SK-N-SH (cell line): ENCODE results near the gene BMAL1. TPM values are rescaled to one million over a fixed set of nuclear protein-coding genes. Genes with fewer than 3 reads are reported as not detected.

Source experiments
- CTCF ChIA-PET: fragments of 300-600, 350-600 bp; formaldehyde crosslinking; extraction: SDS; loops from one replicate; lab custom pipeline; 2021; lab: Yijun Ruan, JAX
- POLR2A ChIA-PET: fragments of 350-600 bp; sonication (Branson Sonifier 250); formaldehyde crosslinking; extraction: SDS; loops from one replicate; lab custom pipeline; 2020; ENCODE audit warnings: antibody characterized with exemption, inconsistent platforms; lab: Yijun Ruan, JAX
- DNase-seq: peaks from one replicate; pipeline ENCODE4 v3.0.0; 2012
- H2AFZ ChIP-seq: fragments of 200-600 bp; sonication (generic); 2 replicates; pipeline ENCODE4 v1.8.1; 2016; ENCODE audit warnings: antibody characterized with exemption, mild to moderate bottlenecking, low read depth
- H3F3A ChIP-seq: fragments of 200-600 bp; sonication (generic); replicated peaks from 2 replicates; pipeline ENCODE3; 2016; ENCODE audit warnings: antibody characterized with exemption, mild to moderate bottlenecking; ENCODE audit not compliant: insufficient read depth
- H3K27ac ChIP-seq, 2 experiments: fragments of 200-500 bp in 1 of 2; fragments of 200-600 bp in 1 of 2; sonication (Bioruptor generic) in 1 of 2; sonication (generic), shearing (Covaris generic) in 1 of 2; 2 replicates each; pipeline versions ENCODE4 v1.5.1 to v1.6.1; 2014 to 2016; ENCODE audit warnings: low read depth in 2 of 2, inconsistent platforms in 1 of 2, low read length in 1 of 2, mild to moderate bottlenecking in 1 of 2, mixed read lengths in 1 of 2
- H3K27me3 ChIP-seq: fragments of 200-600 bp; sonication (generic), shearing (Covaris generic); 2 replicates; pipeline ENCODE4 v1.6.1; 2016; ENCODE audit warnings: mixed run types; ENCODE audit not compliant: insufficient read depth
- H3K36me3 ChIP-seq, 2 experiments: fragments of 200-500 bp in 1 of 2; fragments of 200-600 bp in 1 of 2; sonication (Bioruptor generic) in 1 of 2; sonication (generic) in 1 of 2; replicated peaks in 1 of 2; 2 replicates each; pipeline versions ENCODE3 to v1.5.1; 2014 to 2016; ENCODE audit warnings: low read length in 1 of 2, mild to moderate bottlenecking in 1 of 2; ENCODE audit not compliant: insufficient read depth in 2 of 2, control insufficient read depth in 1 of 2
- H3K4me1 ChIP-seq, 2 experiments: fragments of 200-500 bp in 1 of 2; fragments of 200-600 bp in 1 of 2; sonication (Bioruptor generic) in 1 of 2; sonication (generic), shearing (Covaris generic) in 1 of 2; 2 replicates each; pipeline versions ENCODE4 v1.5.1 to v1.6.1; 2014 to 2016; ENCODE audit warnings: low read depth in 1 of 2, low read length in 1 of 2, mixed run types in 1 of 2; ENCODE audit not compliant: insufficient read depth in 2 of 2, control insufficient read depth in 1 of 2
- H3K4me2 ChIP-seq: fragments of 200-600 bp; sonication (generic), shearing (Covaris generic); 2 replicates; pipeline ENCODE4 v1.6.1; 2017; ENCODE audit warnings: mixed run types
- H3K4me3 ChIP-seq, 2 experiments: fragments of 200-500 bp in 1 of 2; fragments of 200-600 bp in 1 of 2; sonication (Bioruptor generic) in 1 of 2; sonication (generic), shearing (Covaris generic) in 1 of 2; 2 replicates each; pipeline versions ENCODE4 v1.5.1 to v1.8.1; 2014 to 2016; ENCODE audit warnings: low read depth in 2 of 2, inconsistent platforms in 1 of 2, low read length in 1 of 2, mild to moderate bottlenecking in 1 of 2, mixed read lengths in 1 of 2, moderate library complexity in 1 of 2
- H3K79me2 ChIP-seq: fragments of 200-600 bp; sonication (generic); 2 replicates; pipeline ENCODE4 v1.8.1; 2017; ENCODE audit warnings: mild to moderate bottlenecking; ENCODE audit not compliant: insufficient read depth
- H3K9ac ChIP-seq: fragments of 200-600 bp; sonication (generic); 2 replicates; pipeline ENCODE4 v1.6.1; 2017; ENCODE audit warnings: mixed run types
- H3K9me2 ChIP-seq: fragments of 200-600 bp; sonication (generic); 2 replicates; pipeline ENCODE4 v1.6.1; 2017; ENCODE audit warnings: mixed run types
- H3K9me3 ChIP-seq: fragments of 200-600 bp; sonication (generic); 2 replicates; pipeline ENCODE4 v1.6.1; 2017; ENCODE audit warnings: mixed run types, mild to moderate bottlenecking, moderate library complexity
- H4K20me1 ChIP-seq: fragments of 200-600 bp; sonication (generic); 2 replicates; pipeline ENCODE4 v1.6.1; 2017; ENCODE audit warnings: mild to moderate bottlenecking, mixed run types; ENCODE audit not compliant: insufficient read depth
- CHD2 ChIP-seq: fragments of 150-350 bp; IDR thresholded peaks from 2 replicates; pipeline ENCODE4 v1.6.1; 2018; ENCODE audit warnings: low read length; ENCODE audit not compliant: partially characterized antibody
- GABPA ChIP-seq: IDR thresholded peaks from 2 replicates; pipeline ENCODE4 v1.4.0; 2012; ENCODE audit warnings: low read depth, mild to moderate bottlenecking
- JUND ChIP-seq: IDR thresholded peaks from 2 replicates; pipeline ENCODE4 v1.4.0; 2012
- MEF2A ChIP-seq: IDR thresholded peaks from 2 replicates; pipeline ENCODE4 v1.4.0; 2012; ENCODE audit warnings: low read depth, borderline replicate concordance
- RAD21 ChIP-seq: IDR thresholded peaks from 2 replicates; pipeline ENCODE4 v1.6.1; 2012; ENCODE audit warnings: mild to moderate bottlenecking, low read length
- RCOR1 ChIP-seq: fragments of 150-350 bp; IDR thresholded peaks from 2 replicates; pipeline ENCODE4 v1.6.1; 2017; ENCODE audit warnings: antibody characterized with exemption, low read length
- REST ChIP-seq: IDR thresholded peaks from 2 replicates; pipeline ENCODE4 v1.6.1; 2012; ENCODE audit warnings: mild to moderate bottlenecking, low read depth, low read length, moderate library complexity
- SIN3A ChIP-seq: IDR thresholded peaks from 2 replicates; pipeline ENCODE4 v1.6.1; 2012; ENCODE audit warnings: low read depth, mild to moderate bottlenecking, low read length, moderate library complexity, borderline replicate concordance
- TCF12 ChIP-seq: IDR thresholded peaks from 2 replicates; pipeline ENCODE4 v1.4.0; 2012
- USF1 ChIP-seq: IDR thresholded peaks from 2 replicates; pipeline ENCODE4 v1.4.0; 2012; ENCODE audit warnings: low read depth, borderline replicate concordance
- WGBS: methylation state at CpG from one replicate; pipeline ENCODE4 v1.1.6; 2017; ENCODE audit warnings: low lambda C conversion rate; 5-methylcytosine and 5-hydroxymethylcytosine counted together
- polyA plus RNA-seq, 3 experiments: library from polyadenylated mRNA; depleted of rRNA; stranded (reverse); fragments of >200 nt; gene quantifications; 2 replicates each; pipeline ENCODE4 v1.2.3, GENCODE V29; 2012
- TF ChIP-seq, protein P1 (sequence below): fragments of 200-600 bp; sonication (generic); IDR thresholded peaks from 2 replicates; pipeline ENCODE4 v1.6.1; 2017; ENCODE audit warnings: antibody characterized with exemption, mild to moderate bottlenecking, moderate library complexity
- TF ChIP-seq, protein P2 (sequence below): IDR thresholded peaks from 2 replicates; pipeline ENCODE4 v1.4.0; 2012; ENCODE audit warnings: low read depth

The BMAL1 gene
- polyA plus RNA-seq, 1 of the 3 experiments (the other 2 are of a cell fraction): 6.5 TPM

- no peak overlapping the region for H3K27ac ChIP-seq
- no peaks in the 10 kb centered on the region for H3K9me2 ChIP-seq
- H4K20me1 ChIP-seq: peaks cover 17% of the 10 kb centered on the region
- no peak for DNase-seq
- H3K36me3 ChIP-seq: no peaks in the 10 kb centered on the region
- H3K4me3 ChIP-seq: no peak overlapping the region
- POLR2A ChIA-PET: no interaction called here
- TF ChIP-seq TCF12 (no peak), JUND (no peak), GABPA (no peak), REST (peak; percentile 31; the same call in 1 of the 2 replicates)
- CTCF ChIA-PET: interaction anchor here (0.9 to 2.2 kb wide), 7 partner anchors 10 to 80 kb away, joined by 3 to 11 read pairs (median 3); no protein-coding TSS in a partner anchor
- H3K4me2 ChIP-seq: no peak overlapping the region
- whole genome bisulfite sequencing: 92% methylated on average over 3 of the region's 3 CpGs
- peaks cover 12% of the 10 kb centered on the region for H3F3A ChIP-seq
- no peak overlapping the region for H2AFZ ChIP-seq
- H3K27me3 ChIP-seq: no peaks in the 10 kb centered on the region
- H3K9ac ChIP-seq: no peak overlapping the region
- H3K9me3 ChIP-seq: no peaks in the 10 kb centered on the region
- peaks cover 15% of the 10 kb centered on the region; the same call in 1 of the 2 replicates for H3K79me2 ChIP-seq
- H3K4me1 ChIP-seq: peaks cover 4 to 22% of the 10 kb centered on the region in 2 experiments; a peak in 3 of 4 replicates
Measured at GRCh38 chr11:13291361-13291760, 13.8 kb downstream of the BMAL1 start.

DNA sequence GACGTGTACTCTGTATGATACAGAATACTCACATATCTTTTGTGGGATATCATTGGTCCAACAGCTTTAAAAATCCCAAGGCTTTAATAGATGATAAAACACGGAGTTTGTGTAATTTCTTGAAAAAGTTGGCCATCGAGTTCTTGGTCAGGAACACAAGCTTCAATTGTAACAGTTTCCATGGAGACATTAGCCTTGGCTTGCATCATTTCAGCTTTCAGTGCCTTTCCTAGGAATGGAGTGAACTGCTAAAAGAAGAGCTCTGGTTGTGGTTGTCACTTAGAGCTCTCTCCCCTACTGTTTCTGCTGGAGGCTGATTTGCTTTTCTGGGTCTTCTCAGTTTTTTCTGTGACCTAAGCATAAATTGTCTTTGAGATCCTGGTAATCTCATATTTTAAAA, 14.2 kb downstream of the BMAL1 start:
- Histone ChIP-seq H3K27ac (no peak overlapping the region), H3K9me3 (no peaks in the 10 kb centered on the region), H3K9me2 (no peaks in the 10 kb centered on the region), H3K79me2 (peaks cover 17% of the 10 kb centered on the region; the same call in 1 of the 2 replicates), H3K9ac (no peak overlapping the region), H4K20me1 (peaks cover 17% of the 10 kb centered on the region), H3K36me3 (no peaks in the 10 kb centered on the region), H3K4me3 (no peak overlapping the region), H3F3A (peaks cover 9% of the 10 kb centered on the region), H3K4me2 (no peak overlapping the region), H2AFZ (no peak overlapping the region), H3K4me1 (peaks cover 4 to 22% of the 10 kb centered on the region in 2 experiments; a peak in 3 of 4 replicates), H3K27me3 (no peaks in the 10 kb centered on the region)
- ChIA-PET CTCF (interaction anchor here (0.9 to 2.2 kb wide), 6 partner anchors 23 to 108 kb away, joined by 3 to 11 read pairs (median 3); no protein-coding TSS in a partner anchor), POLR2A (no interaction called here)
- no peak for DNase-seq
- WGBS: 87% methylated on average over 3 of the region's 3 CpGs
- TF ChIP-seq, protein P1, sequence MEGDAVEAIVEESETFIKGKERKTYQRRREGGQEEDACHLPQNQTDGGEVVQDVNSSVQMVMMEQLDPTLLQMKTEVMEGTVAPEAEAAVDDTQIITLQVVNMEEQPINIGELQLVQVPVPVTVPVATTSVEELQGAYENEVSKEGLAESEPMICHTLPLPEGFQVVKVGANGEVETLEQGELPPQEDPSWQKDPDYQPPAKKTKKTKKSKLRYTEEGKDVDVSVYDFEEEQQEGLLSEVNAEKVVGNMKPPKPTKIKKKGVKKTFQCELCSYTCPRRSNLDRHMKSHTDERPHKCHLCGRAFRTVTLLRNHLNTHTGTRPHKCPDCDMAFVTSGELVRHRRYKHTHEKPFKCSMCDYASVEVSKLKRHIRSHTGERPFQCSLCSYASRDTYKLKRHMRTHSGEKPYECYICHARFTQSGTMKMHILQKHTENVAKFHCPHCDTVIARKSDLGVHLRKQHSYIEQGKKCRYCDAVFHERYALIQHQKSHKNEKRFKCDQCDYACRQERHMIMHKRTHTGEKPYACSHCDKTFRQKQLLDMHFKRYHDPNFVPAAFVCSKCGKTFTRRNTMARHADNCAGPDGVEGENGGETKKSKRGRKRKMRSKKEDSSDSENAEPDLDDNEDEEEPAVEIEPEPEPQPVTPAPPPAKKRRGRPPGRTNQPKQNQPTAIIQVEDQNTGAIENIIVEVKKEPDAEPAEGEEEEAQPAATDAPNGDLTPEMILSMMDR: no peak
- TF ChIP-seq USF1 (no peak), SIN3A (no peak), MEF2A (no peak), REST (no peak), CHD2 (no peak), RCOR1 (no peak), RAD21 (no peak)
- TF ChIP-seq, protein P2, sequence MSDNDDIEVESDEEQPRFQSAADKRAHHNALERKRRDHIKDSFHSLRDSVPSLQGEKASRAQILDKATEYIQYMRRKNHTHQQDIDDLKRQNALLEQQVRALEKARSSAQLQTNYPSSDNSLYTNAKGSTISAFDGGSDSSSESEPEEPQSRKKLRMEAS: no peak
